Measurements from ENCODE around the gene PLEKHM1.
"Not testable (repeated sequence)": the region's sequence is repeated elsewhere in the genome, so short reads cannot be mapped to it uniquely, and the experiment has no call there.

DNA sequence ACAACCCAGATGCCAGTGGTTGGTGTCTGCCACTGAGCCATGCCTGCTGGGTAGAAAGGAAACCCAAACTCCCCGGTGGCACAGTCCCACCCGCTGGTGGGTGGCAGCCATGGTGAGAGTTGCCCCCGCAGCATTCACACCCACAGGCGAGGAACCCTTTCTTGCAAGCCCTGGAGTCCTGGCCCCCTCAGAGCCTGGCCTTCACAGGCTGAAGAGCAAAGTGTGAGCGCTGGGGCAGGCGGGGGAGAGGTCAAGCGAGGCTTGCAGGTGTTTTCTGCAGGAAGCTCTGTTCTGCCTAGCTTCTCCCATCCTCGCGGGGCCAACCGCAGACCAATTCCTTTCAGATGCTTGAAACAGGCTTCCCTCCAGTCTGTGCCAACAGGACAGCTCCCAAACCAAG lies 38.9 kb downstream of the PLEKHM1 start:
- not testable (repeated sequence) for TF ChIP-seq CREB5 (CRISPR knock-in tag; IDR thresholded peaks at IDR 0.05; ENCODE audit: low read depth); TSHZ2 (CRISPR knock-in tag; IDR thresholded peaks at IDR 0.05); ISL1 (CRISPR knock-in tag; IDR thresholded peaks at IDR 0.05); ZNF70 (CRISPR knock-in tag; IDR thresholded peaks at IDR 0.05); CSDC2 (CRISPR knock-in tag; IDR thresholded peaks at IDR 0.05); PPARA (CRISPR knock-in tag; IDR thresholded peaks at IDR 0.05; ENCODE audit: borderline replicate concordance)
